K562 (cell line): ENCODE data around the gene FAR1. TPM values are rescaled to one million over a fixed set of nuclear protein-coding genes. Genes with fewer than 3 reads are reported as not detected.

Experiments
- ATAC-seq: fragments of 200-7000 bp; cut with Tn5 transposase; 3 replicates; pipeline ENCODE4 v1.9.1; 2020; ENCODE audit warnings: moderate library complexity
- BruUV-seq: library from RNA; stranded (reverse); fragments of 400-500 nt; replicated peaks from 2 replicates; lab custom pipeline; 2021; lab: Mats Ljungman, UMichigan
- CTCF ChIA-PET: fragments of 300-600 bp; formaldehyde crosslinking; extraction: SDS; loops from one replicate; lab custom pipeline; 2021; ENCODE audit warnings: low intra/inter-chr PET ratio; lab: Yijun Ruan, JAX
- POLR2A ChIA-PET: fragments of 300-600, 350-650 bp; sonication (Branson Sonifier 250); formaldehyde crosslinking; extraction: SDS; loops from one replicate; lab custom pipeline; 2021; ENCODE audit warnings: antibody characterized with exemption, inconsistent platforms; lab: Yijun Ruan, JAX
- DNase-seq, 4 experiments: peaks; one replicate each; pipeline versions ENCODE4 v3.0.0 to v3.0.0-alpha.2; 2011 to 2018; ENCODE audit warnings: low spot score in 3 of 4, mixed read lengths in 3 of 4; ENCODE audit errors: extremely low read depth in 1 of 4
- FAIRE-seq: peaks from 2 replicates; lab custom pipeline; 2011; peaks lifted over from hg19 to GRCh38; lab: Jason Lieb, UNC
- H2AFZ ChIP-seq: 2 replicates; pipeline ENCODE4 v1.6.0; 2011; ENCODE audit warnings: low read depth, low read length, control low read depth, inconsistent platforms
- H3K27ac ChIP-seq: fragments of 200-600 bp; 3 replicates; pipeline ENCODE4 v1.8.0; 2011; ENCODE audit warnings: low read depth, mild to moderate bottlenecking, control low read depth, inconsistent platforms, low read length, moderate library complexity, mixed read lengths; ENCODE audit errors: extremely low read depth
- H3K27me3 ChIP-seq, 2 experiments: fragments of 300-600 bp in 1 of 2; 2 replicates in 1 of 2; 3 replicates in 1 of 2; pipeline versions ENCODE4 v1.6.0 to v1.8.0; 2011; ENCODE audit warnings: inconsistent platforms in 2 of 2, low read length in 2 of 2, mild to moderate bottlenecking in 1 of 2, mixed read lengths in 1 of 2, moderate library complexity in 1 of 2; ENCODE audit not compliant: control insufficient read depth in 2 of 2, insufficient read depth in 2 of 2
- H3K36me3 ChIP-seq: fragments of 300-600 bp; 3 replicates; pipeline ENCODE4 v1.8.0; 2011; ENCODE audit warnings: mild to moderate bottlenecking, low read length, inconsistent platforms; ENCODE audit not compliant: control insufficient read depth, insufficient read depth
- H3K4me1 ChIP-seq, 2 experiments: fragments of 200-600 bp in 1 of 2; replicated peaks in 1 of 2; 2 replicates in 1 of 2; 3 replicates in 1 of 2; pipeline versions ENCODE4 v1.5.1 to v1.8.0; 2011; ENCODE audit warnings: inconsistent platforms in 2 of 2, low read length in 2 of 2, mild to moderate bottlenecking in 1 of 2, mixed read lengths in 1 of 2, moderate library complexity in 1 of 2; ENCODE audit not compliant: control insufficient read depth in 2 of 2, insufficient read depth in 2 of 2
- H3K4me2 ChIP-seq: 2 replicates; pipeline ENCODE4 v1.6.1; 2011; ENCODE audit warnings: low read length, control low read depth, inconsistent platforms, mixed read lengths; ENCODE audit not compliant: insufficient read depth
- H3K4me3 ChIP-seq: fragments of 200-600 bp; sonication (generic), shearing (Covaris generic); 2 replicates; pipeline ENCODE4 v1.5.1; 2016; ENCODE audit warnings: control low read depth, inconsistent platforms
- H3K79me2 ChIP-seq: fragments of 200-600 bp; 3 replicates; pipeline ENCODE4 v1.8.0; 2011; ENCODE audit warnings: low read length, inconsistent platforms; ENCODE audit not compliant: control insufficient read depth, insufficient read depth
- H3K9ac ChIP-seq, 2 experiments: 2 replicates each; pipeline versions ENCODE4 v1.6.0 to v1.6.1; 2011; ENCODE audit warnings: low read depth in 2 of 2, low read length in 2 of 2, control low read depth in 1 of 2, inconsistent platforms in 1 of 2, mild to moderate bottlenecking in 1 of 2, mixed read lengths in 1 of 2; ENCODE audit not compliant: insufficient read depth in 1 of 2
- H3K9me1 ChIP-seq: one replicate; pipeline ENCODE4 v1.6.0; 2011; ENCODE audit warnings: inconsistent platforms, mild to moderate bottlenecking, low read length, moderate library complexity; ENCODE audit not compliant: control insufficient read depth, insufficient read depth
- H3K9me3 ChIP-seq: replicated peaks from 2 replicates; pipeline ENCODE4 v1.5.1; 2011; ENCODE audit warnings: low read depth, low read length, inconsistent platforms; ENCODE audit not compliant: control insufficient read depth, insufficient read depth
- H4K20me1 ChIP-seq: replicated peaks from 2 replicates; pipeline ENCODE4 v1.6.1; 2011; ENCODE audit warnings: low read length, inconsistent platforms, mixed read lengths; ENCODE audit not compliant: control insufficient read depth, insufficient read depth
- BRF1 ChIP-seq: IDR thresholded peaks from 3 replicates; pipeline ENCODE4 v1.6.1; 2011; ENCODE audit warnings: borderline replicate concordance, mild to moderate bottlenecking; ENCODE audit not compliant: insufficient read length; ENCODE audit errors: extremely low read depth
- C11orf30 ChIP-seq: fragments of 450-650 bp; IDR thresholded peaks from 2 replicates; pipeline ENCODE4 v1.6.1; 2016; ENCODE audit warnings: low read depth, mild to moderate bottlenecking
- FUS ChIP-seq: fragments of 200-400 bp; formaldehyde crosslinking; optimal IDR thresholded peaks from 2 replicates; pipeline ENCODE3; 2017; ENCODE audit warnings: low read depth, low read length
- GTF2B ChIP-seq: IDR thresholded peaks from 2 replicates; pipeline ENCODE4 v1.6.1; 2011; ENCODE audit not compliant: insufficient read length; ENCODE audit errors: extremely low read depth
- LARP7 ChIP-seq: fragments of 450-650 bp; IDR thresholded peaks from 2 replicates; pipeline ENCODE4 v1.6.1; 2016
- MAFF ChIP-seq: IDR thresholded peaks from 2 replicates; pipeline ENCODE4 v1.6.1; 2012; ENCODE audit warnings: low read length, improper control_type of control experiment
- MAFG ChIP-seq: fragments of 450-650 bp; conservative IDR thresholded peaks from 2 replicates; pipeline ENCODE4 v1.6.1; 2016; ENCODE audit warnings: missing genetic modification characterization, missing compliant biosample characterization
- MAFK ChIP-seq: IDR thresholded peaks from 2 replicates; pipeline ENCODE4 v1.6.1; 2011; ENCODE audit warnings: low read length, improper control_type of control experiment
- SRSF9 ChIP-seq: fragments of 200-400 bp; formaldehyde crosslinking; IDR thresholded peaks from 2 replicates; pipeline ENCODE4 v1.6.1; 2017; ENCODE audit warnings: low read depth, low read length, borderline replicate concordance
- ZKSCAN1 ChIP-seq: fragments of 150-350 bp; IDR thresholded peaks from 2 replicates; pipeline ENCODE4 v1.6.1; 2016; ENCODE audit warnings: low read depth, low read length
- ZNF274 ChIP-seq: IDR thresholded peaks from 2 replicates; pipeline ENCODE4 v1.6.1; 2011; ENCODE audit warnings: low read depth, mild to moderate bottlenecking, low read length, moderate library complexity, borderline replicate concordance
- ZNF316 ChIP-seq: fragments of 450-650 bp; IDR thresholded peaks from 2 replicates; pipeline ENCODE4 v1.6.1; 2016
- WGBS: fragments of 100-300 bp; shearing (Covaris generic); methylation state at CpG from one replicate; pipeline ENCODE4 v1.1.6; 2016; ENCODE audit warnings: low coverage, mixed read lengths; ENCODE audit not compliant: insufficient coverage; ENCODE audit errors: missing lambda C conversion rate; 5-methylcytosine and 5-hydroxymethylcytosine counted together
- in situ Hi-C: fragments of 300-500 bp; cut with MboI; formaldehyde crosslinking; loops from 4 replicates; pipeline ENCODE4 v1.15.0; 2018; ENCODE audit warnings: inconsistent platforms, mixed read lengths
- intact Hi-C: fragments of 100-400 bp; cut with micrococcal nuclease; formaldehyde crosslinking; loops from 2 replicates; pipeline ENCODE4 v1.14.2; 2022
- polyA plus RNA-seq, 8 experiments: library from polyadenylated mRNA; depleted of rRNA in 4 of 8; stranded (reverse) in 5 of 8; unstranded in 3 of 8; fragments of >200 nt; fragmentation: Nextera tagmentation in 2 of 8; fragmentation: Illumina TruSeq in 1 of 8; extraction: Ambion mirVana in 2 of 8; extraction: Trizol in 1 of 8; gene quantifications; 2 replicates each; pipeline versions ENCODE4 v1.2.1 to v1.2.3, GENCODE V29; 2011 to 2014; ENCODE audit warnings: inconsistent platforms in 1 of 8, missing spikeins in 1 of 8
- total RNA-seq, 7 experiments: library from RNA; depleted of rRNA in 6 of 7; stranded (reverse); fragments of >200 nt in 6 of 7; fragmentation: Illumina TruSeq in 2 of 7; extraction: Trizol in 2 of 7; gene quantifications; 2 replicates each; pipeline versions ENCODE4 v1.2.1 to v1.2.3, GENCODE V29; 2011 to 2021; ENCODE audit warnings: low replicate concordance in 1 of 7
- TF ChIP-seq, protein P1 (sequence below): fragments of 450-650 bp; IDR thresholded peaks from 2 replicates; pipeline ENCODE4 v1.6.1; 2016
- TF ChIP-seq, protein P2 (sequence below): fragments of 450-650 bp; conservative IDR thresholded peaks from 2 replicates; pipeline ENCODE4 v1.6.1; 2016; ENCODE audit warnings: missing genetic modification characterization, low read depth, mild to moderate bottlenecking, missing compliant biosample characterization, moderate library complexity

The FAR1 gene
- total and polyA plus RNA-seq, 9 of the 15 experiments (the other 6 are each of a cell fraction or from before 2014, with no cell fraction given), result 17.7 to 88.2 (median 52.6) TPM

DNA sequence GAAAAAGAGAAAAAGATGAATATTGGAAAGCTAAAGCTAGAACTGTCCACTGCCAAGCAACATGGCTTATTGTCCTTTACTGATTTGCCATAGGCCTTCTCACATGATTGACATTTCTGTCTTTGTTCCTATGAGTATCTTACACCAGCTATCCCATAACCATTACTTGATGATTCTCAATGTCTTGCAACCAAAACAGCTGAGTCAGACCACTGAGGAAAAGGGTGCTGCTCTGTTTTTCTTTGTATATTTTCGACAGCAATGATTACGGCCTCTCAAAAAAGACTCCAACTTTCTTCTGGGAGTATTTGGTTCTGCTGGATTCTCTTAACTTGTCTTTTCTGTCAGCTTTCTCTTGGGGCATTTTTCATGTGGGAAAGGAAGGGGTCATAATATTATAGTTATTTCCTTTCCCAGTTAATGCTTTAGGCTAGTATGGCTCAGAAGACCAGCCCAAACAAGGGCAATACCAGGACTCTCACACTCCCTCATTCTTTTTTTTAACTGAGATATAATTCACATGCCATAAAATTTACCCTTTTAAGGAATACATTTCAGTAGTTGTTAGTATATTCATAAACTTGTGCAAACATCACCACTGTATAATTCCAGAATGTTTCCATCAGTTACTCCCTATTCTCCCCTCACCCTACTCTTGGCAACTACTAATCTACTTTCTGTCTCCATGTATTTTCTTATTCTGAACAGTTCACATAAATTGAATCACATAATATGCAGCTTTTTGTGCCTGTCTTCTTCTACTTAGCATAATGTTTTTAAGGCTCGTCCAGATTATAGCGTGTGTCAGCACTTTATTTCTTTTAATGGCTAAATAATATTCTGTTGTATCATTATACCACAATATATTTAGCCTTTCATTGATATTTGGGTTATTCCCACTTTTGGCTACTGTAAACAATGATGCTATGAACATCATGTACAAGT is 31.1 kb upstream of the FAR1 start:
- Histone ChIP-seq H3K9me1 (no peaks in the 10 kb centered on the region), H3K27me3 (no peaks in the 10 kb centered on the region), H3K9ac (no peak overlapping the region), H3K4me1 (no peaks in the 10 kb centered on the region), H2AFZ (no peak overlapping the region), H3K36me3 (no peaks in the 10 kb centered on the region), H4K20me1 (no peaks in the 10 kb centered on the region), H3K27ac (no peak overlapping the region), H3K79me2 (no peaks in the 10 kb centered on the region), H3K4me2 (no peak overlapping the region), H3K9me3 (no peaks in the 10 kb centered on the region), H3K4me3 (no peak overlapping the region)
- ATAC-seq (no peak), FAIRE-seq (no peak), DNase-seq (no peak)
- intact Hi-C loops, result no loop called here
- CTCF ChIA-PET, result no interaction called here
- BruUV-seq, result no TSS peak
- TF ChIP-seq MAFG (tag) (peak; percentile 33; the same call in 1 of the 2 replicates), C11orf30 (peak; percentile 72), ZKSCAN1 (no peak), ZNF274 (no peak), FUS (no peak), BRF1 (no peak), GTF2B (no peak), LARP7 (no peak), ZNF316 (peak; percentile 84), MAFF (peak; percentile 31; the same call in 1 of the 2 replicates), SRSF9 (no peak), MAFK (peak; percentile 27; the same call in 1 of the 2 replicates)
- TF ChIP-seq, protein P1, sequence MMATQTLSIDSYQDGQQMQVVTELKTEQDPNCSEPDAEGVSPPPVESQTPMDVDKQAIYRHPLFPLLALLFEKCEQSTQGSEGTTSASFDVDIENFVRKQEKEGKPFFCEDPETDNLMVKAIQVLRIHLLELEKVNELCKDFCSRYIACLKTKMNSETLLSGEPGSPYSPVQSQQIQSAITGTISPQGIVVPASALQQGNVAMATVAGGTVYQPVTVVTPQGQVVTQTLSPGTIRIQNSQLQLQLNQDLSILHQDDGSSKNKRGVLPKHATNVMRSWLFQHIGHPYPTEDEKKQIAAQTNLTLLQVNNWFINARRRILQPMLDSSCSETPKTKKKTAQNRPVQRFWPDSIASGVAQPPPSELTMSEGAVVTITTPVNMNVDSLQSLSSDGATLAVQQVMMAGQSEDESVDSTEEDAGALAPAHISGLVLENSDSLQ, result peak; percentile 39
- TF ChIP-seq, protein P2, sequence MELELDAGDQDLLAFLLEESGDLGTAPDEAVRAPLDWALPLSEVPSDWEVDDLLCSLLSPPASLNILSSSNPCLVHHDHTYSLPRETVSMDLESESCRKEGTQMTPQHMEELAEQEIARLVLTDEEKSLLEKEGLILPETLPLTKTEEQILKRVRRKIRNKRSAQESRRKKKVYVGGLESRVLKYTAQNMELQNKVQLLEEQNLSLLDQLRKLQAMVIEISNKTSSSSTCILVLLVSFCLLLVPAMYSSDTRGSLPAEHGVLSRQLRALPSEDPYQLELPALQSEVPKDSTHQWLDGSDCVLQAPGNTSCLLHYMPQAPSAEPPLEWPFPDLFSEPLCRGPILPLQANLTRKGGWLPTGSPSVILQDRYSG (tag), result no peak
- WGBS, result 2% methylated on average over 4 of the region's 4 CpGs
- POLR2A ChIA-PET, result no interaction called here
- in situ Hi-C loops, result no loop called here
